Neural crest cell (in vitro differentiated cells): ENCODE results near the gene TTR. TPM values are rescaled to one million over a fixed set of nuclear protein-coding genes. Genes with fewer than 3 reads are reported as not detected.

ENCODE experiments used
- DNase-seq: peaks from one replicate; pipeline ENCODE4 v3.0.0; 2021; ENCODE audit warnings: low read depth, mixed read lengths, low spot score
- H3K27ac Mint-ChIP-seq: one replicate; pipeline ENCODE4 v1.8.0; 2021; ENCODE audit warnings: mild to moderate bottlenecking, mixed read lengths; ENCODE audit not compliant: unreplicated experiment
- H3K27me3 Mint-ChIP-seq: 2 replicates; pipeline ENCODE4 v1.8.0; 2021; ENCODE audit warnings: low read depth, mild to moderate bottlenecking, mixed read lengths
- H3K36me3 Mint-ChIP-seq: 2 replicates; pipeline ENCODE4 v1.8.0; 2021; ENCODE audit warnings: low read depth, mild to moderate bottlenecking, mixed read lengths
- H3K4me1 Mint-ChIP-seq: 2 replicates; pipeline ENCODE4 v1.8.0; 2021; ENCODE audit warnings: mixed read lengths
- H3K4me3 Mint-ChIP-seq: one replicate; pipeline ENCODE4 v1.8.0; 2021; ENCODE audit warnings: mild to moderate bottlenecking, mixed read lengths
- H3K9me3 Mint-ChIP-seq: 2 replicates; pipeline ENCODE4 v1.8.0; 2021; ENCODE audit warnings: mixed read lengths
- total RNA-seq: library from RNA; stranded (reverse); gene quantifications from 2 replicates; pipeline ENCODE4 v1.2.1, GENCODE V29; 2021
- TF ChIP-seq, protein P1 (sequence below): fragments of 200-600 bp; sonication (generic); conservative IDR thresholded peaks from 2 replicates; pipeline ENCODE4 v1.5.0; 2021; ENCODE audit warnings: antibody characterized with exemption, mild to moderate bottlenecking

The TTR gene
- total RNA-seq, 1 donor from 2014 or later: not detected

DNA sequence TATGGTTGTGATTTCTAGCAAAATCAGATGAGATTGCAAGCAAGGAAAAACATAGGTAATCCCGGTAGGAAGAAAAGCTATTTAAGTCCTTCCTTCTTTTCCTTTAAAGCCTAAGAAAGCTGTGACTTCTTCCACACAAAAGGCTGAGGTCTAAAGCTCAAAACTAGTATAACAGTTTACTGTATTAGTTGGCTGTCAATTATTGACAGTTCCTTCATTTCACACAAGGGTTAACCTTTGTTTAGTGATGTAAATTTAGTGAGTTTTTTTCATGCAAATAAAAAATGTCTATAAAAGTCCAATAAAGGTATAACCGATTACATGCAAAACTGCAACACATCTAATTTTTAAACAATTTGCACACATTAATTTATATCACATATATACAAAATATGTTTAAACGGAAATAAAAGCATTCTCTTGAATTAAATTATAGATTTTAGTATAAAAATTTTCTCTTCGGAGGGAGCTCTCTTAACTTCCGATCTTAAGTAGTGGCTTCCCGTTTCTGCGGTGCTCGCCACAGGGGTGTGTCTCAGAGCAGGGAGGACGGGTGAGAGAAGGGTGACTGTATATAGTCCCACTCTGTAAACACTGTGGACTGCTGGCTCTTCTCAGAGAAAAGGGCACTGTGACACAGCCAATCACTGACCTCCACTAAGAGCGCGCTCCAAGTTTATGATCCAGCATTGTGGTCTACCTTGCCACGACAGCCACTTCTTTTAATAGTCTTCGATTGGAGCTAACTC lies 33.4 kb downstream of the TTR start:
- Mint-ChIP-seq H3K36me3 (peaks cover 34% of the 10 kb centered on the region), H3K4me3 (no peak overlapping the region), H3K9me3 (no peaks in the 10 kb centered on the region), H3K4me1 (no peaks in the 10 kb centered on the region), H3K27me3 (no peaks in the 10 kb centered on the region), H3K27ac (no peak overlapping the region)
- no peak for DNase-seq
- TF ChIP-seq, protein P1, sequence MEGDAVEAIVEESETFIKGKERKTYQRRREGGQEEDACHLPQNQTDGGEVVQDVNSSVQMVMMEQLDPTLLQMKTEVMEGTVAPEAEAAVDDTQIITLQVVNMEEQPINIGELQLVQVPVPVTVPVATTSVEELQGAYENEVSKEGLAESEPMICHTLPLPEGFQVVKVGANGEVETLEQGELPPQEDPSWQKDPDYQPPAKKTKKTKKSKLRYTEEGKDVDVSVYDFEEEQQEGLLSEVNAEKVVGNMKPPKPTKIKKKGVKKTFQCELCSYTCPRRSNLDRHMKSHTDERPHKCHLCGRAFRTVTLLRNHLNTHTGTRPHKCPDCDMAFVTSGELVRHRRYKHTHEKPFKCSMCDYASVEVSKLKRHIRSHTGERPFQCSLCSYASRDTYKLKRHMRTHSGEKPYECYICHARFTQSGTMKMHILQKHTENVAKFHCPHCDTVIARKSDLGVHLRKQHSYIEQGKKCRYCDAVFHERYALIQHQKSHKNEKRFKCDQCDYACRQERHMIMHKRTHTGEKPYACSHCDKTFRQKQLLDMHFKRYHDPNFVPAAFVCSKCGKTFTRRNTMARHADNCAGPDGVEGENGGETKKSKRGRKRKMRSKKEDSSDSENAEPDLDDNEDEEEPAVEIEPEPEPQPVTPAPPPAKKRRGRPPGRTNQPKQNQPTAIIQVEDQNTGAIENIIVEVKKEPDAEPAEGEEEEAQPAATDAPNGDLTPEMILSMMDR: no peak

DNA sequence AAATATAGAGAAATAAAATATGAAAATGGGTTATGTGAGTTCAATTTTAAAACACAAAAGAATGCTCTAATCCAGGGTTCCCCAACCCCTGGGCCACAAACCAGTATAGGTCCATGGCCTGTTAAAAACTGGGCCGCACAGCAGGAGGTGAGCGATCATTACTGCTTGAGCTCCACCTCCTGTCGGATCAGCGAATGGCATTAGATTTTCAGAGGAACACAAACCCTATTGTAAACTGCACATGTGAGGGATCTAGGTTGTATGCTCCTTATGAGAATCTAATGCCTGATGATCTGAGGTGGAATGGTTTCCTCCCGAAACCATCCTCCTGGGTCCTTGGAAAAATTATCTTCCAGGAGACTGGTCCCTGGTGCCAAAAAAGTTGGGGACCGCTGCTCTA lies 34.7 kb downstream of the TTR start:
- no peaks in the 10 kb centered on the region for H3K27me3 Mint-ChIP-seq
- TF ChIP-seq, protein P1: no peak
- H3K27ac Mint-ChIP-seq: no peak overlapping the region
- H3K36me3 Mint-ChIP-seq: peaks cover 39% of the 10 kb centered on the region
- DNase-seq: no peak
- H3K9me3 Mint-ChIP-seq: no peaks in the 10 kb centered on the region
- H3K4me1 Mint-ChIP-seq: no peaks in the 10 kb centered on the region
- H3K4me3 Mint-ChIP-seq: no peak overlapping the region

DNA sequence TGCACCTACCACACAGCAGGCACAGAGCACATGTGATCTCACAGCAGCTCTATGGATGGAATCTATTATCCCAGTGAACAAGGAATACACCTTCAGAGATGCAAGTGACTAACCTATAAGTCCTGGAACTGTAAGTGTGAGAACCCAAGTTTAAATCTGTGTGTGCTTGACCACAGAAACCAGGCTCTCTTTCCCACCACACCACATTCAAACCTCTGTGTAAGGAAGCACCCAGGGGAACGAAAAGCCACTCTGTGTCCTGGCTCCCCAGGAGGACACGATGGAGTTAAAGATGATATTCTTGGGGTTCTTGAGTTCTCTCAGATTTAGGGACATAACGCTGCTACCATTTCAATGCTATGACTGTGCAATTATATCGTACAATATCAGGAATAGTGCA lies 38.9 kb downstream of the TTR start:
- TF ChIP-seq, protein P1: no peak
- no peak overlapping the region for H3K27ac Mint-ChIP-seq
- no peaks in the 10 kb centered on the region for H3K27me3 Mint-ChIP-seq
- no peak overlapping the region for H3K4me3 Mint-ChIP-seq
- DNase-seq: no peak
- H3K9me3 Mint-ChIP-seq: no peaks in the 10 kb centered on the region
- no peaks in the 10 kb centered on the region for H3K4me1 Mint-ChIP-seq
- H3K36me3 Mint-ChIP-seq: peaks cover 51% of the 10 kb centered on the region

DNA sequence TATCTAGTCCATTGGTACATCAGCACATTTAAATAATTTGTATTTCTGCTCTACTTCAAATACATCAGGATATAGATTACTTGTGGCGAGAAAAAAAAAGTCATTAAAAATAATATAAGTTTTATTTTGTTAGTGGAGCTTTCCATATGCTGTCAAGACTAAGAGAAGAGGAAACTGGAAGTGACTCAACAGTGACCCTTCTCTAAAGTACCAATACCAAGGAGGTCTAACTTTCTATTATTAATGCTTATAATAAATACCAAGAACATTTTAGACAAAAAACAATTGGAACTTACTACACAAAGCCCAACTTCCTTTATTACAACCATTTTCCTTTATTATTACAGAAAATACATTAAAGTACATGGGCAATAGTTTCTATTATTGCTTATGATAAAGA lies 39.8 kb downstream of the TTR start:
- Mint-ChIP-seq H3K4me3 (no peak overlapping the region), H3K9me3 (no peaks in the 10 kb centered on the region), H3K36me3 (peaks cover 49% of the 10 kb centered on the region), H3K27ac (no peak overlapping the region), H3K27me3 (no peaks in the 10 kb centered on the region), H3K4me1 (no peaks in the 10 kb centered on the region)
- no peak for DNase-seq
- TF ChIP-seq, protein P1: no peak

DNA sequence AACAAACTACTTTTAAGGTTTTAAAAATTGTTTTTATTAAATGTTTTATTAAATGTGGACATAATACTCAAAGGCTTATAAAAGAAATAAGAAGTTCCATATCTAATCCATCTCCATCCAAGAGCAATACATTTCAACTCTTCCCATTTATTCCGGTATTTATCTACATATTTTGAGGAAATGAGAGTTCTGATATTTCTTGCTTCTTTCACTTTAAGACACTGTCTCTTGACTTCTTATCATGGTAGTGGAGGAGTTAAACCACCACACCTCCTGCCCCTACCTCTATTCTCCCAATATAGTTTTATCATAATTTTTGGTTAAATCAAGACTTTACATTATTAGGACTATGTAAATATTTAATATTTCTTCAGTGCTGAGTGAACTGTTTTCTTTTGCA lies 40.7 kb downstream of the TTR start:
- Mint-ChIP-seq H3K36me3 (peaks cover 47% of the 10 kb centered on the region), H3K27ac (no peak overlapping the region), H3K4me3 (no peak overlapping the region), H3K27me3 (no peaks in the 10 kb centered on the region), H3K4me1 (no peaks in the 10 kb centered on the region), H3K9me3 (peaks cover 3% of the 10 kb centered on the region)
- DNase-seq: no peak
- TF ChIP-seq, protein P1: no peak
